GM12864 (cell line): ENCODE data around the gene RLN1.
"Not testable (repeated sequence)": the region's sequence is repeated elsewhere in the genome, so short reads cannot be mapped to it uniquely, and the experiment has no call there.

Source experiments
- DNase-seq: peaks from one replicate; pipeline ENCODE4 v3.0.0-alpha.2; 2011; ENCODE audit warnings: low read depth
- H3K4me3 ChIP-seq: 2 replicates; pipeline ENCODE4 v1.5.1; 2011; ENCODE audit warnings: mild to moderate bottlenecking, low read depth, low read length, control low read depth
- TF ChIP-seq, protein P1 (sequence below): IDR thresholded peaks from 2 replicates; pipeline ENCODE4 v1.5.1; 2011; ENCODE audit warnings: low read depth, mild to moderate bottlenecking, moderate library complexity, low read length, control low read depth, inconsistent platforms; ENCODE audit errors: missing control alignments

The RLN1 gene

DNA sequence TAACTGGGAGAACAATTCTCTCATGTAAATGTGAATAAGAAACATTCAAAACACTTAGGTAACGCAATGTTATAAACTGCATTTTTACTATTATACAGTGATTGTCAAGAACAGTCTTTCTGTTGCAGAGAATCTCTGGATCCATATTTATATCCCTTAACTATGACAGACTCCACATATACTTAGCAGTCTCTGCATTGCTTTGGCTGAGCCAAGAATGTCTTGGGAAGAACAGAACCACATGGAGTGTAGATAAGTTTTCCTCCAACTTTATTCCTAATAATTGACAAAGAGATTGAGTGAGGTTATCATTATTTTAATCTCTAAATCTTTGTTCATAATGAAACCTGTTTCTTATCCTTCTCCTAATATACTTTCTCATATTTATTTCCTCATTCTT lies 15.6 kb upstream of the RLN1 start:
- DNase-seq, result no peak
- TF ChIP-seq, protein P1, sequence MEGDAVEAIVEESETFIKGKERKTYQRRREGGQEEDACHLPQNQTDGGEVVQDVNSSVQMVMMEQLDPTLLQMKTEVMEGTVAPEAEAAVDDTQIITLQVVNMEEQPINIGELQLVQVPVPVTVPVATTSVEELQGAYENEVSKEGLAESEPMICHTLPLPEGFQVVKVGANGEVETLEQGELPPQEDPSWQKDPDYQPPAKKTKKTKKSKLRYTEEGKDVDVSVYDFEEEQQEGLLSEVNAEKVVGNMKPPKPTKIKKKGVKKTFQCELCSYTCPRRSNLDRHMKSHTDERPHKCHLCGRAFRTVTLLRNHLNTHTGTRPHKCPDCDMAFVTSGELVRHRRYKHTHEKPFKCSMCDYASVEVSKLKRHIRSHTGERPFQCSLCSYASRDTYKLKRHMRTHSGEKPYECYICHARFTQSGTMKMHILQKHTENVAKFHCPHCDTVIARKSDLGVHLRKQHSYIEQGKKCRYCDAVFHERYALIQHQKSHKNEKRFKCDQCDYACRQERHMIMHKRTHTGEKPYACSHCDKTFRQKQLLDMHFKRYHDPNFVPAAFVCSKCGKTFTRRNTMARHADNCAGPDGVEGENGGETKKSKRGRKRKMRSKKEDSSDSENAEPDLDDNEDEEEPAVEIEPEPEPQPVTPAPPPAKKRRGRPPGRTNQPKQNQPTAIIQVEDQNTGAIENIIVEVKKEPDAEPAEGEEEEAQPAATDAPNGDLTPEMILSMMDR, result no peak
- H3K4me3 ChIP-seq, result no peak overlapping the region

DNA sequence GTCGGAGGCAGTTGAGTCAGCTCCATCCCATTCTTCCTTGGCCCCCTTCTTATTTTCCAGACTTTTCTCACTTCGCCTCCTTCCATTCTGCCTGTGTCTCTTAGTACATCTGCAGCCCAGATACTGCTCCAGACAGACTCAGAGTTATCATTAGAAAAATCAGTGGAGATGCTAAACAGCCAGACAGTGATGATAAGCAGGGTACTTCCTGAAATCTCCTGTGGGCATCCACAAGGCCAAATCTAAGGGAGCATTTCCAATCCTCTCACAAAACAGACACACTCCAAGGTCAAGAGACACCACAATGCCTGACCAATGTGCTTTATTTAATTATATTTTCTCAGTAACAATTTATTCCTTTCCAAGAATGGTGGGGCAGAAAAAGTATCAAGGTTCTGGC lies 14.5 kb upstream of the RLN1 start:
- no peak for DNase-seq
- TF ChIP-seq, protein P1, result no peak
- H3K4me3 ChIP-seq, result no peak overlapping the region

DNA sequence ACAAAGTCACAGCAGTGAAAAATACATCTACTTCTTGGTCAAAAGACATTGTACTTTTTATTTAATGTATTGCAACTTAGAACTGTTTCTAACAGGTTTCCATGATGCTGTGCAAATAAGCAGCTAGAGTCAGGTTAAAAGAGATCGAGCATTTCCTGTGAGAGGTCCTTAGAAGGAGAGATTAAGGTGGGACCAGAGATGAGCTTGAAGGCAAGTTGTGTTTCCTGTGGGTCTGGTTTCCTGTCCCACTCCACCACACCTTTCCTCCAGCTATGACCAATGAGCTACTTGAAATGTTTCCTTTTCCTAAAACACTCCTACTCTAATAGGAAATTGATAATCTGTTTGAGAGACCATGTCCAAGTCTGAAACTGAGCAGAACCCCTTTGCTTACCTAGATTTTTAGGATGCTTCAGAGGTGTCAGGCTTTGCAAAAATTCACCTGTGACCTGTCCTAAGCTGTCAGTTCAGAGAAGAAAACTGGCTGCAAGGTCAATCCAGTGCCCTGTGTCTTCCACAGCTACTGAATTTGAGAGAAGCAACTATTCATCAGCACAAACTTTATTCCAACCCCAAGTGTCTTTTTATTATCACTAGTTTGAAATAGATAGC lies 13.1 kb upstream of the RLN1 start:
- TF ChIP-seq, protein P1, result no peak
- H3K4me3 ChIP-seq, result no peak overlapping the region
- no peak for DNase-seq

DNA sequence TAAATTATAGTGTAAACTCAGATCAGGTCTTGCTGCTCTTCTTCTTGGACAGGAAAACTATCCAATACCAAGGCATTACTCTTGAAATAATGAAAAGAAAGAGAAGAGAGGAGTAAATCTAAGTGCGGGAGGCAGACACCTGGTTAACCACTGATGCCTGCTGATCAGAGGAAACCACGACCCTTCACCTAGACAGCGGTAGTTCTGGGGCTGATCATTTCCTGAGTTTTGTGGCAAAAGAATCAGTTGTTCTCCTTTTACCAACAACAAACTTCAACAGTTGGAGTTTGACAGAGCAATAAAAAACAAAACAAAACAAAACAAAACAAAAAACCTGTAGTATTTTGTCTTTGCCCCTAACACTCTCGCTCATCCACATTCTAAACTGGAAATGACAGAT lies 3.0 kb downstream of the RLN1 start:
- DNase-seq, result no peak
- no peak overlapping the region for H3K4me3 ChIP-seq

DNA sequence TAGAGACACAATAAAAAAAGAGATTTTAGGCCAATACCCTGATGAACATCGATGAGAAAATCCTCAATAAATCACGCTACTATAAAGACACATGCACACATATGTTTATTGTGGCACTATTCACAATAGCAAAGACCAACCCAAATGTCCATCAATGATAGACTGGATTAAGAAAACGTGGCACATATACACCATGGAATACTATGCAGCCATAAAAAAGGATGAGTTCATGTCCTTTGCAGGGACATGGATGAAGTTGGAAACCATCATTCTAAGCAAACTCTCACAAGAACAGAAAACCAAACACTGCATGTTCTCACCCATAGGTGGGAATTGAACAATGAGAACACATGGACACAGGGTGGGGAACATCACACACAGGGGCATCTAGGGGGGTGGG lies 8.4 kb downstream of the RLN1 start:
- H3K4me3 ChIP-seq, DNase-seq: not testable (repeated sequence)

More for the DNA sequence above, 3.0 kb downstream of the RLN1 start:
- TF ChIP-seq, protein P1, result no peak

DNA sequence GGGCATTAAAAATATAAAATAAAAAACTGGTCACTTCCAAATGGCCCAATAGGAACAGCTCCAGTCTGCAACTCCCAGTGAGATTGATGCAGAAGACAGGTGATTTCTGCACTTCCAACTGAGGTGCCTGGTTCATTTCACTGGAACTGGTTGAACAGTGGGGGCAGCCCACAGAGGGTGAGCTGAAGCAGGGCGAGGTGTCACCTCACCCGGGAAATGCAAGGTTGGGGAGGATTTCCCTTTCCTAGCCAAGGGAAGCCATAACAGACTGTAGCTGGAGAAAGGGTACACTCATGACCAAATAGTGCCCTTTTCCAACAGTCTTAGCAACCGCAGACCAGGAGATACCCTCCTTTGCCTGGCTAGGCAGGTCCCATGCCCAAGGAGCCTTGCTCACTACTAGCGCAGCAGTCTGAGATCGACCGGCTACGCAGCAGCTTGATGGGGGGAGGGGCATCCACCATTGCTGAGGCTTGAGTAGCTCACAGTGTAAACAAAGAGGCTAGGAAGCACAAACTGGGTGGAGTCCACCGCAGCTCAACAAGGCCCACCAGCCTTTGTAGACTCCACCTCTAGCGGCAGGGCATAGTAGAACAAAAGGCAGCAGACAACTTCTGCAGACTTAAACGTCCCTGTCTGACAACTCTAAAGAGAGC lies 12.7 kb downstream of the RLN1 start:
- DNase-seq, result no peak
- TF ChIP-seq, protein P1, result no peak
- no peak overlapping the region for H3K4me3 ChIP-seq

DNA sequence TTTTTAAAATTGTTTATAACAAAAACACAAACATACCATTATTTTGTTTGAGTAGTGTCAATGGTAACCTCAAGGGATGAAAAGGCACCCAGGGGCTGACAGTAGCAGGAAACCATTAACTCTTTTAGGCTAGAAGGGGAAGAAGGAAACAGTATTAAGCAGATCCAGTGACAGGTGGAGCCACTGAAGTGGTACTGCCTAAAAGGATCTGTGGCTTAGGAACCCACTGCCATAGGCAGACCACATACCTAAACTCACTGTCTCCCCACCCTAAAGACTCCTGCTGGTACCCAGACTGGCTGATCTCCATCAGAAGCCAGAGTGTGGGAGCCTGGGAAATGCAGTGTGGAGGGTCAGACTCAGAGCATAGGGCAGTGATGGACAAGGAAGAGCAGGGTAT lies 13.5 kb downstream of the RLN1 start:
- TF ChIP-seq, protein P1, result no peak
- no peak overlapping the region for H3K4me3 ChIP-seq
- DNase-seq, result no peak

DNA sequence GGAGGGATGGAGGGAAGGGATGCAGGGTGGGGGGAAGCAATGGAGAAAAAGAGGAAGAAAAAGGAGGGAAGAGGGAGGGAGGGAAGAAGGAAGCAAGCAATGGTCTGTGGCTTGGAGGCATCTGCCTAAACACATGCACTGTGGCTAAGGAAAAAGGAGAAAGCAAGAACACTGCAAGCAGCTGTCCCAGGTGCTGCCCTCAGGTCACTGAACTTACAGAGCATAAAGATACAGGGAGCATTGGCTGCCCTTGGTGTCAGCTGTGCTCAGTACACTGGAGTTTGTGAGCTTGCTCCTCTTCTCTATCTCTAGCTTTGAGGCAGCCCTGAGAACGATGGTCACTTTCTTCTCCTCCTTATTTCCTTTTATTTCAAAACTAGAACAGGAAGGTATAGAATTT lies 18.1 kb downstream of the RLN1 start:
- not testable (repeated sequence) for H3K4me3 ChIP-seq, DNase-seq
